Caco-2 (cell line): ENCODE data around the gene DNAJB13. TPM values are rescaled to one million over a fixed set of nuclear protein-coding genes. Genes with fewer than 3 reads are reported as not detected.

Experiments
- BruUV-seq: library from RNA; stranded (reverse); fragments of 400-500 nt; replicated peaks from 2 replicates; lab custom pipeline; 2021; lab: Mats Ljungman, UMichigan
- CTCF ChIA-PET: fragments of 300-600 bp; sonication (Branson Sonifier 250); formaldehyde crosslinking; loops from one replicate; lab custom pipeline; 2022; ENCODE audit warnings: antibody characterized with exemption; lab: Charles Lee
- POLR2A ChIA-PET: fragments of 300-600 bp; sonication (Branson Sonifier 250); formaldehyde crosslinking; loops from one replicate; lab custom pipeline; 2022; ENCODE audit warnings: antibody characterized with exemption; lab: Charles Lee
- DNase-seq, 2 experiments: peaks; one replicate each; pipeline versions ENCODE4 v3.0.0 to v3.0.0-alpha.2; 2020 to 2022
- H3K27me3 ChIP-seq: replicated peaks from 2 replicates; pipeline ENCODE4 v1.6.0; 2011; ENCODE audit warnings: low read length; ENCODE audit not compliant: control insufficient read depth, insufficient read depth
- H3K36me3 ChIP-seq: 2 replicates; pipeline ENCODE4 v1.5.1; 2011; ENCODE audit warnings: low read length; ENCODE audit not compliant: control insufficient read depth, insufficient read depth
- H3K4me1 ChIP-seq: fragments of 250-450 bp; sonication (Bioruptor Pico); 2 replicates; pipeline ENCODE4 v1.5.1; 2020; ENCODE audit warnings: mild to moderate bottlenecking
- H3K4me3 ChIP-seq: 2 replicates; pipeline ENCODE4 v1.5.1; 2011; ENCODE audit warnings: low read depth, mild to moderate bottlenecking, control low read depth, low read length
- H3K9me3 ChIP-seq: fragments of 250-450 bp; sonication (Bioruptor Pico); 2 replicates; pipeline ENCODE4 v1.5.1; 2020; ENCODE audit warnings: mild to moderate bottlenecking, moderate library complexity
- H3K27ac Mint-ChIP-seq: one replicate; pipeline ENCODE4 v1.8.0; 2022; ENCODE audit warnings: mixed read lengths; ENCODE audit not compliant: unreplicated experiment
- H3K27me3 Mint-ChIP-seq: one replicate; pipeline ENCODE4 v1.8.0; 2022; ENCODE audit warnings: mixed read lengths; ENCODE audit not compliant: insufficient read depth, unreplicated experiment
- H3K36me3 Mint-ChIP-seq: one replicate; pipeline ENCODE4 v1.8.0; 2022; ENCODE audit warnings: mild to moderate bottlenecking, mixed read lengths; ENCODE audit not compliant: insufficient read depth, unreplicated experiment
- H3K4me1 Mint-ChIP-seq: one replicate; pipeline ENCODE4 v1.8.0; 2022; ENCODE audit warnings: low read depth, mixed read lengths; ENCODE audit not compliant: unreplicated experiment
- H3K4me3 Mint-ChIP-seq: one replicate; pipeline ENCODE4 v1.8.0; 2022; ENCODE audit warnings: mild to moderate bottlenecking, moderate library complexity, mixed read lengths; ENCODE audit not compliant: unreplicated experiment
- H3K9me3 Mint-ChIP-seq: one replicate; pipeline ENCODE4 v1.8.0; 2022; ENCODE audit warnings: mixed read lengths; ENCODE audit not compliant: unreplicated experiment
- intact Hi-C: fragments of 100-400 bp; cut with micrococcal nuclease; formaldehyde crosslinking; loops from one replicate; pipeline ENCODE4 v1.10.0; 2022; ENCODE audit not compliant: unreplicated experiment
- total RNA-seq: library from RNA; stranded (reverse); gene quantifications from 2 replicates; pipeline ENCODE4 v1.2.3, GENCODE V29; 2022
- TF ChIP-seq, protein P1 (sequence below), 2 experiments: fragments of 200-600 bp in 1 of 2; IDR thresholded peaks; 1 replicate in 1 of 2; 2 replicates in 1 of 2; pipeline versions ENCODE4 v1.5.1 to v1.8.0; 2011 to 2022; ENCODE audit warnings: antibody characterized with exemption in 1 of 2, control low read depth in 1 of 2, inconsistent platforms in 1 of 2, low read depth in 1 of 2, low read length in 1 of 2, mild to moderate bottlenecking in 1 of 2, moderate library complexity in 1 of 2; ENCODE audit not compliant: insufficient read depth in 1 of 2, severe bottlenecking in 1 of 2, unreplicated experiment in 1 of 2

Gene DNAJB13
- total RNA-seq, 1 experiment from 2014 or later = 0.52 TPM

DNA sequence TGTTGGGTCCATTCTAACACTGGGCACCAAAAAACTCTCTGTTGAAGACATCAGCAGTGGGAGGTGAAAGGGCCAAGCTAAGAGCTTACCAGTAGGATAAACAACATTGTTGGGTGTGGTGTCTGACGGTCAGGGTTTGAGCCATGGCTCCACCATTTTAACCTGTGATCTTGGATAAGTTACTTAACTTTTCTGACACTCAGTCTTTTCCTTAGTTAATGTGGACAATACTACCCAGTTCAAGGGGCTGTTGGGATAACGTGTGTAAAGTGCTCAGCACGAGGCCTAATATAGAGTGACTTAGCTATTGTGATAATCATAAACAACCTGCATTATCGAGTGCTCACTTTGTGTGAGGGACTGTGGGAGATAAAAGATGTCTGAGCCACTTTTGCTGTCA lies 52.0 kb downstream of the DNAJB13 start:
- H3K9me3 ChIP-seq = no peaks in the 10 kb centered on the region
- POLR2A ChIA-PET = no interaction called here
- peaks cover 6% of the 10 kb centered on the region; the same call in 1 of the 2 replicates for H3K4me1 ChIP-seq
- Mint-ChIP-seq H3K27ac (no peak overlapping the region), H3K9me3 (no peaks in the 10 kb centered on the region), H3K4me1 (no peaks in the 10 kb centered on the region), H3K4me3 (no peak overlapping the region), H3K36me3 (no peaks in the 10 kb centered on the region), H3K27me3 (no peaks in the 10 kb centered on the region)
- intact Hi-C loops = no loop called here
- no TSS peak for BruUV-seq
- no peaks in the 10 kb centered on the region for H3K36me3 ChIP-seq
- CTCF ChIA-PET = no interaction called here
- H3K4me3 ChIP-seq = no peak overlapping the region
- TF ChIP-seq, protein P1, sequence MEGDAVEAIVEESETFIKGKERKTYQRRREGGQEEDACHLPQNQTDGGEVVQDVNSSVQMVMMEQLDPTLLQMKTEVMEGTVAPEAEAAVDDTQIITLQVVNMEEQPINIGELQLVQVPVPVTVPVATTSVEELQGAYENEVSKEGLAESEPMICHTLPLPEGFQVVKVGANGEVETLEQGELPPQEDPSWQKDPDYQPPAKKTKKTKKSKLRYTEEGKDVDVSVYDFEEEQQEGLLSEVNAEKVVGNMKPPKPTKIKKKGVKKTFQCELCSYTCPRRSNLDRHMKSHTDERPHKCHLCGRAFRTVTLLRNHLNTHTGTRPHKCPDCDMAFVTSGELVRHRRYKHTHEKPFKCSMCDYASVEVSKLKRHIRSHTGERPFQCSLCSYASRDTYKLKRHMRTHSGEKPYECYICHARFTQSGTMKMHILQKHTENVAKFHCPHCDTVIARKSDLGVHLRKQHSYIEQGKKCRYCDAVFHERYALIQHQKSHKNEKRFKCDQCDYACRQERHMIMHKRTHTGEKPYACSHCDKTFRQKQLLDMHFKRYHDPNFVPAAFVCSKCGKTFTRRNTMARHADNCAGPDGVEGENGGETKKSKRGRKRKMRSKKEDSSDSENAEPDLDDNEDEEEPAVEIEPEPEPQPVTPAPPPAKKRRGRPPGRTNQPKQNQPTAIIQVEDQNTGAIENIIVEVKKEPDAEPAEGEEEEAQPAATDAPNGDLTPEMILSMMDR (IDR thresholded peaks at IDR 0.05; ENCODE audit: insufficient read depth in 1 of 2, low read depth in 1 of 2, low read length in 1 of 2, severe bottlenecking in 1 of 2, unreplicated experiment in 1 of 2) = no peak
- no peak for DNase-seq
- no peaks in the 10 kb centered on the region for H3K27me3 ChIP-seq

DNA sequence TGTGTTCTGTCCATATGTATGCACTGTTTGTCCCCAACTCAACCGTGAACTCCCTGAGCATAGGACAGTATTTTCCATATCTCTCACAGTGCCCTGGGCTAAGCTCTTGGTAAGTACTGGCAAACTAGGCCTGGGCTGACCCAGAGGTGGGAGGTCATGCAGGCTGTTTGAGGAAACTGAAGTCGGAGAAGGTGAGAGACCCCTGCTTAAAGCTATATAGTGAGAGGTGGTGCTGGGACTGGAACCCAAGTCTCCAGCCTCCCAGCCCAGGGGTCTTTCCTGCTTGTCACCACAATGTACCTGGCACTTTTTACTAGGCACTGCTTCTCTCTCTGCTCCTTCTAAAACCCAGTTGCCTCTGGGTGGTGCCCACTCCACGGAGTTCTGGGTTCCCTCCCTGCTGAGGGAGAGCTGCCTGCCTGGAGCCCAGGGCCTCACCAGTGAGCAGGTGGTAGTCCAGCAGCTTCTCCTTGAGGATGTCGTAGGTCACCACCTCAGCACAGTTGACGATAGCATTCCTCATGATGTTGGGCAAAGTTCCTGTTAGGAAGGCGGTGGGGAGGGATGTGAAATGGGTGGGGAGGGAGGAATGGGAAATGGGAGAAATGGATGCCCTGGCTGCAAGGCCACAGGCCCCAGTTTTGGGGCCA lies 53.3 kb downstream of the DNAJB13 start:
- H3K9me3 Mint-ChIP-seq = no peaks in the 10 kb centered on the region
- H3K9me3 ChIP-seq = no peaks in the 10 kb centered on the region
- H3K4me1 Mint-ChIP-seq = no peaks in the 10 kb centered on the region
- H3K27me3 Mint-ChIP-seq = no peaks in the 10 kb centered on the region
- no peaks in the 10 kb centered on the region for H3K27me3 ChIP-seq
- POLR2A ChIA-PET = no interaction called here
- no TSS peak for BruUV-seq
- H3K4me1 ChIP-seq = peaks cover 6% of the 10 kb centered on the region; the same call in 1 of the 2 replicates
- H3K36me3 Mint-ChIP-seq = no peaks in the 10 kb centered on the region
- H3K27ac Mint-ChIP-seq = no peak overlapping the region
- H3K36me3 ChIP-seq = no peaks in the 10 kb centered on the region
- H3K4me3 Mint-ChIP-seq = no peak overlapping the region
- TF ChIP-seq, protein P1 (IDR thresholded peaks at IDR 0.05; ENCODE audit: insufficient read depth in 1 of 2, low read depth in 1 of 2, low read length in 1 of 2, severe bottlenecking in 1 of 2, unreplicated experiment in 1 of 2) = no peak
- CTCF ChIA-PET = interaction anchor here (0.7 to 1.4 kb wide), 2 partner anchors 15 to 460 kb away, joined by 4 to 5 read pairs; no protein-coding TSS in a partner anchor
- no peak overlapping the region for H3K4me3 ChIP-seq
- intact Hi-C loops = no loop called here
- peak in 1 of 2 experiments; percentile 38 for DNase-seq

DNA sequence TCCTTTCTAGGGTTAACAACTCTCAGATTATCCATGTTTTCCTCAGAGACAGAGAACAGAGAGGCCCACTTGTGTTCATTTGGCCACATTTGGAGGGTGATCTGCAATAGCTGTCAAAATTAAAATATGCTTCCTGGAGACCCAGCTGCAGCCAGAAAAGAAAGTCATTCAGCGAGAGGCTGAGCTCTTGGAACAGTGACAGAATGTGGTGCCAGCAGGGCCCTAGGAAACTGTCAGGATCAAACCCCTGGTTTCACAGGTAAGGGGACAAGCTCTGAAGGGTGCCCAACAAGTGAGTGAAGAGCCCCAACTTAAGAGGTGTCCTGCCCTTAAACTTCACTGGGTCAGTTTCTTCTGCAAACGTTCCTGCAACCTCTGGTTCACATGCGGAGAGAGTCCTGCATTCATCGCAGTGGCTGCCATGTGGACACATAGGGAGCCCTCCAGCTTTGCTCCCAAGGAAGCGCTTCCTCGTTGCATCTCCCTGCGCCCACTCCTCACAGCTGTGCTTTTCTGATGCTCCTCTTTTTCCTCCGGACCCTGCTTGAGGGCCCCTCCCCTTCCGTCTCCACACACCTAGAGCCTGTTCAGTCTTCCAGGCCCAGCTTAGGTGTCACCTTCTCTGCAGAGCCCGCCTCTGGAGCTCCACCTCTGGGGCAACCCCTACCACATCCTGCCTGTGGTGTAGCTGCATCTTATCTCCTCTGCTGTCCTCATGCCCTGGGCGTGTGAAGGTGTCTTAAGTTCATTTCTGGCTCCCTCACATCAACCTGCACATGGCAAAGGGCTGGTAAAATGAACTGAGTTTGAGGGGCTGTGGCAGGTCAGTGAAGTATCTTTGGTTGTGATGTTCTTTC lies 54.2 kb downstream of the DNAJB13 start:
- no peak overlapping the region for H3K4me3 Mint-ChIP-seq
- H3K4me1 Mint-ChIP-seq = no peaks in the 10 kb centered on the region
- DNase-seq = peak in 1 of 2 experiments; percentile 51
- no peaks in the 10 kb centered on the region for H3K36me3 Mint-ChIP-seq
- H3K9me3 Mint-ChIP-seq = no peaks in the 10 kb centered on the region
- Histone ChIP-seq H3K27me3 (no peaks in the 10 kb centered on the region), H3K4me3 (no peak overlapping the region), H3K9me3 (no peaks in the 10 kb centered on the region), H3K36me3 (no peaks in the 10 kb centered on the region), H3K4me1 (peaks cover 6% of the 10 kb centered on the region; the same call in 1 of the 2 replicates)
- ChIA-PET POLR2A (no interaction called here), CTCF (interaction anchor here (1.4 kb wide), 1 partner anchor 14 kb away, joined by 5 read pairs; no protein-coding TSS in a partner anchor)
- intact Hi-C loops = no loop called here
- no peak overlapping the region for H3K27ac Mint-ChIP-seq
- no peaks in the 10 kb centered on the region for H3K27me3 Mint-ChIP-seq
- TF ChIP-seq, protein P1 (IDR thresholded peaks at IDR 0.05; ENCODE audit: insufficient read depth in 1 of 2, low read depth in 1 of 2, low read length in 1 of 2, severe bottlenecking in 1 of 2, unreplicated experiment in 1 of 2) = no peak
- BruUV-seq = no TSS peak
